Esophagus squamous epithelium (tissue), 5 donors: ENCODE measurements around the gene EPB41L4A. TPM values are rescaled to one million over a fixed set of nuclear protein-coding genes. Genes with fewer than 3 reads are reported as not detected.
"Not testable (repeated sequence)": the region's sequence is repeated elsewhere in the genome, so short reads cannot be mapped to it uniquely, and the experiment has no call there.

Experiments
- DNase-seq: peaks from one replicate; lab custom pipeline; 2025; lab: John Stamatoyannopoulos, UW
- H3K27ac ChIP-seq, 4 donors: fragments of 200-600 bp; sonication (generic); one replicate each; pipeline ENCODE4 v1.5.1; 2016 to 2019; ENCODE audit warnings: mild to moderate bottlenecking in 1 of 4
- H3K27me3 ChIP-seq, 4 donors: fragments of 200-600 bp; sonication (generic); 1 replicate in 3 of 4; 2 replicates in 1 of 4; pipeline versions ENCODE4 v1.5.1 to v1.6.0; 2017 to 2021; ENCODE audit warnings: antibody characterized with exemption in 1 of 4
- H3K36me3 ChIP-seq, 3 donors: fragments of 200-600 bp; sonication (generic); one replicate each; pipeline ENCODE4 v1.5.1; 2016 to 2019
- H3K4me1 ChIP-seq, 3 donors: fragments of 200-600 bp; sonication (generic); one replicate each; pipeline ENCODE4 v1.5.1; 2017 to 2019
- H3K4me3 ChIP-seq, 4 donors: fragments of 200-600 bp; sonication (generic); 1 replicate in 3 of 4; 2 replicates in 1 of 4; pipeline ENCODE4 v1.5.1; 2016 to 2019; ENCODE audit warnings: mild to moderate bottlenecking in 2 of 4, moderate library complexity in 1 of 4
- H3K9me3 ChIP-seq, 3 donors: fragments of 200-600 bp; sonication (generic); one replicate each; pipeline ENCODE4 v1.5.1; 2016 to 2019
- CTCF ChIP-seq, 6 experiments: fragments of 450-650 bp in 4 of 6; fragments of 200-600 bp in 2 of 6; sonication (generic) in 2 of 6; IDR thresholded peaks; one replicate each; pipeline ENCODE4 v1.5.1; 2016 to 2019; ENCODE audit warnings: antibody characterized with exemption in 6 of 6, mild to moderate bottlenecking in 4 of 6, moderate library complexity in 4 of 6
- POLR2A ChIP-seq, 4 donors: fragments of 450-650 bp; IDR thresholded peaks; one replicate each; pipeline ENCODE4 v1.6.1; 2017; ENCODE audit warnings: antibody characterized with exemption in 4 of 4, mild to moderate bottlenecking in 4 of 4, moderate library complexity in 3 of 4
- WGBS, 2 donors: methylation state at CpG; one replicate each; pipeline ENCODE4 v1.1.5; 2018; 5-methylcytosine and 5-hydroxymethylcytosine counted together
- intact Hi-C: fragments of 100-400 bp; cut with DNase I; formaldehyde crosslinking; loops from one replicate; pipeline ENCODE4 v1.15.0; 2022
- total RNA-seq, 4 donors: library from RNA; depleted of rRNA; stranded (reverse); fragments of >200 nt; gene quantifications; one replicate each; pipeline ENCODE4 v1.1.0, GENCODE V29; 2016
- donor health status: DM: yes; HTN: yes; CAD: no.

EPB41L4A gene
- total RNA-seq, 4 donors from 2014 or later = 18.9 to 25.9 (median 20.7) TPM

GRCh38 chr5:112230606-112231005 is 188.5 kb downstream of the EPB41L4A start:
- DNase-seq = no peak
- 76 to 86% methylated on average over 4 of the region's 4 CpGs for WGBS, 2 donors

DNA sequence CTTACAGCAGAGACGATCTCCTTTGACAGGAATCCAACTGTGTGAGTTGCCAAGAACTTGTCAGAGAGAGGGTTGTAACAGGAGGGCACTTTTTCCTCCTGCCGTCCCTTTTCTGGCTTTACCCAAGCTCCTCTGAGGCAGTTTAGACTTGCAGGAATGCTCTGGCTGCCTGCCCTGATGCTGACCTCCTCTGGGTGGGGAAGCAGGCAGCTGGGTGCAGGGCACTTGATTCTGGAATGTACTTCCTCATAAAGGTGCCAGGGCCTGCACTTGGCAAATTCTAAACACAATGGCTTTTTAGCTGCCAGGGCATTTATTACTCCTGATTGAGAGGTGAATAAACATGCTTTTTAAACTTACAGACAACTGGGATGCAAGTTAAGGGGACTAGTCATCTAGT is 190.4 kb downstream of the EPB41L4A start:
- peak overlapping the region in 3 of 4 donors; percentile 20 to 64 (median 53) for H3K27ac ChIP-seq
- peaks cover 0 to 7% (median 0%) of the 10 kb centered on the region in 3 donors for H3K36me3 ChIP-seq
- no peaks in the 10 kb centered on the region for H3K9me3 ChIP-seq
- no peak for TF ChIP-seq POLR2A (IDR thresholded peaks at IDR 0.05)
- no peak for TF ChIP-seq CTCF (IDR thresholded peaks at IDR 0.05)
- intact Hi-C loops = no loop called here
- no peaks in the 10 kb centered on the region for H3K27me3 ChIP-seq
- no peak overlapping the region for H3K4me3 ChIP-seq
- H3K4me1 ChIP-seq = peaks cover 9 to 38% (median 18%) of the 10 kb centered on the region in 3 donors
- WGBS, 2 donors = 0 to 9% methylated on average over 2 of the region's 2 CpGs
- DNase-seq = no peak

More at GRCh38 chr5:112230606-112231005, 188.5 kb downstream of the EPB41L4A start:
- intact Hi-C loops = no loop called here
- Histone ChIP-seq H3K27ac (no peak overlapping the region), H3K36me3 (peaks cover 0 to 17% (median 0%) of the 10 kb centered on the region in 3 donors), H3K4me1 (peaks cover 9 to 38% (median 18%) of the 10 kb centered on the region in 3 donors), H3K4me3 (no peak overlapping the region), H3K9me3 (no peaks in the 10 kb centered on the region), H3K27me3 (no peaks in the 10 kb centered on the region)
- TF ChIP-seq POLR2A (IDR thresholded peaks at IDR 0.05) (no peak), CTCF (IDR thresholded peaks at IDR 0.05) (no peak)

DNA sequence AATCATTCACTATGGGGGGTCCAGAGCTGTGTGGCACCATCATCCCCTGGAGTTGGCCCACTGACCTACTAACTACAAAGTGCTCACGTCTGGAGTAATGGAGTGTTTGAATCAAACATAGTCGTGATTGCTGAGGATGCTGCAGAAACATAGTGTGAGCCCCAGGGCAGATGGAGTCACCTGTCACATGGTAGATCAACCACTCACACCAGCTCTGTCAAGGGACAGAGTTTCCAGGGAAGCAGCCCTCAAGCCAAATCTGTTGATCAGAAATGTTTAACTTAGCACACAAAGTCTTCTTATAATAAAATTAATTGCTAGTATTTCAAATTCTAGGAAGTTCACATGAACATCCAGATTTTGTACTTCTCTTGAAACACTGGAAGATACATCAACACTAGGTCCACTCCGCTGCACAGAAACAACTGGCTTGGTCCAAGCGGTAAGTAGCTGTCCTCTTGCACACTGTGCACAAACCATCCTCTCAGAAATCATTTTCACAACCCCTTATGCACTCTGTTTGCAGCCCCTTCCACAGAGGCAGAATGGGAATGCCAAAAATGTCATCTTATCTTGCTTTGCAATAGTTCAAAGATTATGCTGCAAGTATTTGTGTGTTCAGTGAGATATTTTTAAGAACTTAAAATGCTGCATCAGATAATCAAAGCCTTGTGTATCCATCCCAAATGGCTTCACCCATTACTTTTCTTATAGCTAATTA is 191.0 kb downstream of the EPB41L4A start:
- Histone ChIP-seq H3K4me3 (no peak overlapping the region), H3K27ac (peak overlapping the region in 3 of 4 donors; percentile 20 to 64 (median 53)), H3K27me3 (no peaks in the 10 kb centered on the region), H3K9me3 (no peaks in the 10 kb centered on the region), H3K36me3 (peaks cover 0 to 4% (median 0%) of the 10 kb centered on the region in 3 donors), H3K4me1 (peaks cover 9 to 37% (median 18%) of the 10 kb centered on the region in 3 donors)
- intact Hi-C loops = no loop called here
- 65 to 66% methylated on average over 3 to 4 of the region's 4 CpGs for WGBS, 2 donors
- TF ChIP-seq CTCF (IDR thresholded peaks at IDR 0.05) (no peak), POLR2A (IDR thresholded peaks at IDR 0.05) (no peak)
- no peak for DNase-seq

GRCh38 chr5:112226215-112226614 is 192.9 kb downstream of the EPB41L4A start:
- no peak for TF ChIP-seq POLR2A (IDR thresholded peaks at IDR 0.05)
- no peak for TF ChIP-seq CTCF (IDR thresholded peaks at IDR 0.05)
- DNase-seq = no peak
- H3K4me3 ChIP-seq = no peak overlapping the region
- no peaks in the 10 kb centered on the region for H3K9me3 ChIP-seq
- peaks cover 9 to 24% (median 18%) of the 10 kb centered on the region in 3 donors for H3K4me1 ChIP-seq
- no peak overlapping the region for H3K27ac ChIP-seq
- intact Hi-C loops = no loop called here
- 83 to 84% methylated on average over 3 of the region's 3 CpGs for WGBS, 2 donors
- H3K27me3 ChIP-seq = no peaks in the 10 kb centered on the region
- H3K36me3 ChIP-seq = peaks cover 0 to 4% (median 0%) of the 10 kb centered on the region in 3 donors

GRCh38 chr5:112222997-112223396 is 196.1 kb downstream of the EPB41L4A start:
- WGBS, 2 donors = 95 to 98% methylated on average over 5 to 7 of the region's 7 CpGs
- H3K27me3 ChIP-seq = not testable (repeated sequence)

More at GRCh38 chr5:112222997-112223396, 196.1 kb downstream of the EPB41L4A start:
- H3K4me1 ChIP-seq, H3K27ac ChIP-seq, H3K9me3 ChIP-seq, H3K4me3 ChIP-seq, intact Hi-C loops, H3K36me3 ChIP-seq, DNase-seq: not testable (repeated sequence)
